Smooth muscle cell (in vitro differentiated cells): ENCODE data around the gene A1CF. TPM values are rescaled to one million over a fixed set of nuclear protein-coding genes. Genes with fewer than 3 reads are reported as not detected.
"Not testable (repeated sequence)": the region's sequence is repeated elsewhere in the genome, so short reads cannot be mapped to it uniquely, and the experiment has no call there.

Experiments
- DNase-seq: peaks from one replicate; lab custom pipeline; 2025; ENCODE audit not compliant: unreplicated experiment; lab: John Stamatoyannopoulos, UW
- H2AFZ ChIP-seq: fragments of 200-600 bp; sonication (generic); 2 replicates; pipeline ENCODE4 v1.6.0; 2016; ENCODE audit warnings: antibody characterized with exemption, low read depth, mild to moderate bottlenecking
- H3F3A ChIP-seq: fragments of 200-600 bp; sonication (generic); 2 replicates; pipeline ENCODE4 v1.6.0; 2017; ENCODE audit warnings: antibody characterized with exemption, low read depth
- H3K27ac ChIP-seq: fragments of 200-600 bp; sonication (generic); 2 replicates; pipeline ENCODE4 v1.5.1; 2016; ENCODE audit warnings: low read depth, mild to moderate bottlenecking
- H3K27me3 ChIP-seq: fragments of 200-600 bp; sonication (generic); 2 replicates; pipeline ENCODE4 v1.6.1; 2016; ENCODE audit warnings: low read depth, mild to moderate bottlenecking
- H3K36me3 ChIP-seq: fragments of 200-600 bp; sonication (generic); 2 replicates; pipeline ENCODE4 v1.5.1; 2016; ENCODE audit warnings: low read depth
- H3K4me1 ChIP-seq: fragments of 200-600 bp; sonication (generic); 2 replicates; pipeline ENCODE4 v1.5.1; 2016; ENCODE audit warnings: low read depth
- H3K4me2 ChIP-seq: fragments of 200-600 bp; sonication (generic); 2 replicates; pipeline ENCODE4 v1.6.0; 2016; ENCODE audit warnings: mild to moderate bottlenecking
- H3K4me3 ChIP-seq: fragments of 200-600 bp; sonication (generic); 2 replicates; pipeline ENCODE4 v1.5.1; 2016; ENCODE audit warnings: mild to moderate bottlenecking
- H3K79me2 ChIP-seq: fragments of 200-600 bp; sonication (generic); 2 replicates; pipeline ENCODE4 v1.6.0; 2016; ENCODE audit warnings: low read depth, mild to moderate bottlenecking
- H3K9ac ChIP-seq: fragments of 200-600 bp; sonication (generic); 2 replicates; pipeline ENCODE4 v1.6.0; 2016; ENCODE audit warnings: low read depth
- H3K9me3 ChIP-seq: fragments of 200-600 bp; sonication (generic); replicated peaks from 2 replicates; pipeline ENCODE4 v1.5.1; 2016; ENCODE audit warnings: low read depth
- H4K20me1 ChIP-seq: fragments of 200-600 bp; sonication (generic); 2 replicates; pipeline ENCODE4 v1.6.0; 2016; ENCODE audit warnings: low read depth
- CTCF ChIP-seq: fragments of 200-600 bp; sonication (generic); IDR thresholded peaks from 2 replicates; pipeline ENCODE4 v1.5.1; 2017; ENCODE audit warnings: borderline replicate concordance, mild to moderate bottlenecking, antibody characterized with exemption; ENCODE audit not compliant: insufficient read depth, poor library complexity, severe bottlenecking
- WGBS: methylation state at CpG from one replicate; pipeline ENCODE4 v1.1.7; 2016; ENCODE audit warnings: low lambda C conversion rate; 5-methylcytosine and 5-hydroxymethylcytosine counted together
- polyA plus RNA-seq: library from polyadenylated mRNA; unstranded; fragments of >200 nt; fragmentation: Nextera tagmentation; extraction: Ambion mirVana; gene quantifications from 2 replicates; pipeline ENCODE4 v1.2.1, GENCODE V29; 2016
- total RNA-seq: library from RNA; depleted of rRNA; stranded (reverse); fragments of >200 nt; gene quantifications from 2 replicates; pipeline ENCODE4 v1.2.3, GENCODE V29; 2014

The A1CF gene
- total and polyA plus RNA-seq, 2 experiments from 2014 or later: not detected

GRCh38 chr10:50918529-50918928 lies 33.1 kb upstream of the A1CF start:
- Histone ChIP-seq H3K4me2 (no peak overlapping the region), H3K79me2 (no peaks in the 10 kb centered on the region), H4K20me1 (no peaks in the 10 kb centered on the region), H3K4me1 (no peaks in the 10 kb centered on the region), H3F3A (no peaks in the 10 kb centered on the region), H3K9ac (no peak overlapping the region), H3K4me3 (no peak overlapping the region), H3K27me3 (no peaks in the 10 kb centered on the region), H3K36me3 (no peaks in the 10 kb centered on the region), H2AFZ (no peak overlapping the region), H3K9me3 (no peaks in the 10 kb centered on the region), H3K27ac (no peak overlapping the region)
- TF ChIP-seq CTCF: no peak
- no peak for DNase-seq

GRCh38 chr10:50917486-50917885 lies 32.1 kb upstream of the A1CF start:
- no peak for DNase-seq
- Histone ChIP-seq H3K9ac (no peak overlapping the region), H3K36me3 (no peaks in the 10 kb centered on the region), H3K27ac (no peak overlapping the region), H3K79me2 (no peaks in the 10 kb centered on the region), H3F3A (no peaks in the 10 kb centered on the region), H3K4me2 (no peak overlapping the region), H3K27me3 (no peaks in the 10 kb centered on the region), H4K20me1 (no peaks in the 10 kb centered on the region), H3K4me1 (no peaks in the 10 kb centered on the region), H2AFZ (no peak overlapping the region), H3K4me3 (no peak overlapping the region), H3K9me3 (no peaks in the 10 kb centered on the region)
- TF ChIP-seq CTCF: no peak

- no peak for DNase-seq
- Histone ChIP-seq H3K9ac (no peak overlapping the region), H2AFZ (no peak overlapping the region), H3K4me1 (no peaks in the 10 kb centered on the region), H3K9me3 (no peaks in the 10 kb centered on the region), H4K20me1 (no peaks in the 10 kb centered on the region), H3K36me3 (no peaks in the 10 kb centered on the region), H3K27me3 (no peaks in the 10 kb centered on the region), H3F3A (no peaks in the 10 kb centered on the region), H3K27ac (no peak overlapping the region), H3K4me3 (no peak overlapping the region), H3K4me2 (no peak overlapping the region), H3K79me2 (no peaks in the 10 kb centered on the region)
- no peak for TF ChIP-seq CTCF
- WGBS: 88% methylated on average over 7 of the region's 7 CpGs
These were observed 24.0 kb upstream of the A1CF start for GRCh38 chr10:50909334-50910014.

GRCh38 chr10:50908366-50908765 lies 22.9 kb upstream of the A1CF start:
- H3K27me3 ChIP-seq: no peaks in the 10 kb centered on the region
- no peaks in the 10 kb centered on the region for H3K36me3 ChIP-seq
- DNase-seq: no peak
- no peak overlapping the region for H2AFZ ChIP-seq
- H3K4me2 ChIP-seq: no peak overlapping the region
- 88% methylated on average over 4 of the region's 4 CpGs for WGBS
- H3K79me2 ChIP-seq: no peaks in the 10 kb centered on the region
- TF ChIP-seq CTCF: no peak
- no peak overlapping the region for H3K9ac ChIP-seq
- no peak overlapping the region for H3K4me3 ChIP-seq
- H3F3A ChIP-seq: no peaks in the 10 kb centered on the region
- no peaks in the 10 kb centered on the region for H4K20me1 ChIP-seq
- H3K9me3 ChIP-seq: no peaks in the 10 kb centered on the region
- H3K27ac ChIP-seq: no peak overlapping the region
- H3K4me1 ChIP-seq: no peaks in the 10 kb centered on the region

GRCh38 chr10:50905797-50906196 lies 20.4 kb upstream of the A1CF start:
- not testable (repeated sequence) for H3F3A ChIP-seq, DNase-seq, H3K4me1 ChIP-seq, H2AFZ ChIP-seq, H3K4me3 ChIP-seq, H3K27me3 ChIP-seq, H3K27ac ChIP-seq, H3K79me2 ChIP-seq, H3K36me3 ChIP-seq, H4K20me1 ChIP-seq, H3K4me2 ChIP-seq, H3K9me3 ChIP-seq, H3K9ac ChIP-seq
- 88% methylated on average over 15 of the region's 15 CpGs for WGBS
